GM10266 (cell line): ENCODE results near the gene PPP3CA.

Source experiments
- DNase-seq: peaks from one replicate; pipeline ENCODE4 v3.0.0; 2012; ENCODE audit errors: extremely low spot score
- CTCF ChIP-seq: IDR thresholded peaks from 2 replicates; pipeline ENCODE4 v1.5.1; 2012; ENCODE audit warnings: mild to moderate bottlenecking, low read depth; ENCODE audit not compliant: control insufficient read depth, insufficient read depth; ENCODE audit errors: missing control alignments

PPP3CA gene

GRCh38 chr4:101347267-101347556, at the start of gene PPP3CA:
Gene PPP3CA (minus strand): TSS chr4:101347526.
- no peak for DNase-seq
- peak; percentile 6 for TF ChIP-seq CTCF

- DNase-seq: no peak
- TF ChIP-seq CTCF: no peak
Measured at GRCh38 chr4:101393256-101393655, 45.9 kb upstream of the PPP3CA start.

- no peak for TF ChIP-seq CTCF
- DNase-seq: no peak
Measured at GRCh38 chr4:101370663-101371210, 23.4 kb upstream of the PPP3CA start.

- DNase-seq: no peak
Measured at GRCh38 chr4:101367201-101367600, 19.9 kb upstream of the PPP3CA start.

GRCh38 chr4:101366331-101366730, 19.0 kb upstream of the PPP3CA start:
- no peak for DNase-seq
- no peak for TF ChIP-seq CTCF

More at GRCh38 chr4:101367201-101367600, 19.9 kb upstream of the PPP3CA start:
- no peak for TF ChIP-seq CTCF

- DNase-seq: no peak
- TF ChIP-seq CTCF: no peak
Measured at GRCh38 chr4:101357751-101358150, 10.4 kb upstream of the PPP3CA start.

GRCh38 chr4:101356928-101357327, 9.6 kb upstream of the PPP3CA start:
- no peak for TF ChIP-seq CTCF
- DNase-seq: no peak
